ENCODE data around the gene NUMA1. TPM values are rescaled to one million over a fixed set of nuclear protein-coding genes. Genes with fewer than 3 reads are reported as not detected.
A peak's percentile ranks its signal among the peaks of the same experiment; 100 is the strongest.

NUMA1 gene
- total RNA-seq, 2 donors from 2014 or later = 130 to 132 TPM

DNA sequence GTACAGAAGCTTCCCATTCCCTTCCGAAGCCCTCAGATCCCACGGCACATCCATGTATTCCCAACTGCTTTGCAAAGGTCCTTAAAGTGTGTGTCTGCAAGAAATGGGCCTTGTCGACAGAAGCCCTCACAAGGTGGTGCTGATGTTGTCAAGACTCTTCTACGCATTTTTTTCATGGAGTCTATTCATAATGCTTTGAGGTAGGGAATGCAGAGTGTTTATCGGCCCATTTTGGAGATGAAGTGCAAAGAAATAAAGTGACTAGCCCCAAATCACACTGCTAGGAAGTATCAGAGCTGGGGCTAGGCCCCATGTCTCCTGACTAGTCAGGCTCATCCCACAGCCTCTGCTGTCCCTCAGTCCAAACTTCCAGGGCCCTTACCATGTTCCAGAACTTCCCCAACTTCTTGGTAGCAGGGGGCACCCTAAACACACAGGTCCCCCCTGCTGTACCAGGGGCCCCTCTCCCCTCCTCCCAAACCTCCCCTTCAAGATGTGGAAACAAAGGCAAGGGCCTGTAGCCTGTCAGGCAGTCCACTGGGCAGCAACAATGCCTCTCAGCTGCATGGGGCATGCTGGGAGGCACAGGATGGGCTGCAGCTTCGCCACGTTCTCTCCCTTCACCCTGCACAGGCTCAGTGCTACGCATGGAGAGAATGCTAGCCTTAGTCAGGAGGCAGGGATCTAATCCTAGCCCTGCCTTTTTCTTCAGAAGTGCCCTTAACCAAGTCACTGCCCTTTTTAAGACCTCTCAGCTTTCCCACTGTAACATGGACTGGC is 73.8 kb downstream of the NUMA1 start:
- Histone ChIP-seq H3K4me3 (ENCODE audit: low read length) (no peak overlapping the region), H3K9me3 (ENCODE audit: control insufficient read depth, low read length) (no peaks in the 10 kb centered on the region), H3K27me3 (ENCODE audit: control insufficient read depth, insufficient read depth, low read length, poor library complexity, severe bottlenecking) (no peaks in the 10 kb centered on the region), H3K27ac (ENCODE audit: low read depth, low read length) (no peak overlapping the region), H3K36me3 (ENCODE audit: control insufficient read depth, insufficient read depth, low read length) (peaks cover 73% of the 10 kb centered on the region), H3K9ac (ENCODE audit: extremely low read depth, low read length, poor library complexity, severe bottlenecking) (no peak overlapping the region), H3K4me1 (ENCODE audit: control insufficient read depth, insufficient read depth, low read length) (no peaks in the 10 kb centered on the region)
- no peak overlapping the region for H3K4me3 Mint-ChIP-seq
- H3K4me1 Mint-ChIP-seq = no peaks in the 10 kb centered on the region
- H3K36me3 Mint-ChIP-seq (ENCODE audit: low read depth) = peaks cover 80% of the 10 kb centered on the region
- H3K27ac Mint-ChIP-seq = no peak overlapping the region
- H3K9me3 Mint-ChIP-seq = no peaks in the 10 kb centered on the region
- no peaks in the 10 kb centered on the region for H3K27me3 Mint-ChIP-seq (ENCODE audit: insufficient read depth)
- DNase-seq = no peak
- WGBS, 2 experiments (ENCODE audit: insufficient coverage in 1 of 2, insufficient read length in 1 of 2) = 96 to 98% methylated on average over 8 of the region's 8 CpGs
- TF ChIP-seq CTCF (conservative IDR thresholded peaks at IDR 0.05) = no peak

GRCh38 chr11:72005347-72006260 is 74.7 kb downstream of the NUMA1 start:
- Mint-ChIP-seq H3K27ac (peak overlapping the region; percentile 39), H3K36me3 (ENCODE audit: low read depth) (peaks cover 74% of the 10 kb centered on the region), H3K4me3 (no peak overlapping the region), H3K9me3 (no peaks in the 10 kb centered on the region), H3K27me3 (ENCODE audit: insufficient read depth) (no peaks in the 10 kb centered on the region), H3K4me1 (no peaks in the 10 kb centered on the region)
- no peak overlapping the region for H3K27ac ChIP-seq (ENCODE audit: low read depth, low read length)
- no peaks in the 10 kb centered on the region for H3K9me3 ChIP-seq (ENCODE audit: control insufficient read depth, low read length)
- H3K4me1 ChIP-seq (ENCODE audit: control insufficient read depth, insufficient read depth, low read length) = no peaks in the 10 kb centered on the region
- H3K4me3 ChIP-seq (ENCODE audit: low read length) = no peak overlapping the region
- TF ChIP-seq CTCF (conservative IDR thresholded peaks at IDR 0.05) = no peak
- 92 to 98% methylated on average over 17 to 20 of the region's 20 CpGs for WGBS, 2 experiments (ENCODE audit: insufficient coverage in 1 of 2, insufficient read length in 1 of 2)
- DNase-seq = no peak
- peaks cover 73% of the 10 kb centered on the region for H3K36me3 ChIP-seq (ENCODE audit: control insufficient read depth, insufficient read depth, low read length)
- H3K27me3 ChIP-seq (ENCODE audit: control insufficient read depth, insufficient read depth, low read length, poor library complexity, severe bottlenecking) = no peaks in the 10 kb centered on the region
- no peak overlapping the region for H3K9ac ChIP-seq (ENCODE audit: extremely low read depth, low read length, poor library complexity, severe bottlenecking)

DNA sequence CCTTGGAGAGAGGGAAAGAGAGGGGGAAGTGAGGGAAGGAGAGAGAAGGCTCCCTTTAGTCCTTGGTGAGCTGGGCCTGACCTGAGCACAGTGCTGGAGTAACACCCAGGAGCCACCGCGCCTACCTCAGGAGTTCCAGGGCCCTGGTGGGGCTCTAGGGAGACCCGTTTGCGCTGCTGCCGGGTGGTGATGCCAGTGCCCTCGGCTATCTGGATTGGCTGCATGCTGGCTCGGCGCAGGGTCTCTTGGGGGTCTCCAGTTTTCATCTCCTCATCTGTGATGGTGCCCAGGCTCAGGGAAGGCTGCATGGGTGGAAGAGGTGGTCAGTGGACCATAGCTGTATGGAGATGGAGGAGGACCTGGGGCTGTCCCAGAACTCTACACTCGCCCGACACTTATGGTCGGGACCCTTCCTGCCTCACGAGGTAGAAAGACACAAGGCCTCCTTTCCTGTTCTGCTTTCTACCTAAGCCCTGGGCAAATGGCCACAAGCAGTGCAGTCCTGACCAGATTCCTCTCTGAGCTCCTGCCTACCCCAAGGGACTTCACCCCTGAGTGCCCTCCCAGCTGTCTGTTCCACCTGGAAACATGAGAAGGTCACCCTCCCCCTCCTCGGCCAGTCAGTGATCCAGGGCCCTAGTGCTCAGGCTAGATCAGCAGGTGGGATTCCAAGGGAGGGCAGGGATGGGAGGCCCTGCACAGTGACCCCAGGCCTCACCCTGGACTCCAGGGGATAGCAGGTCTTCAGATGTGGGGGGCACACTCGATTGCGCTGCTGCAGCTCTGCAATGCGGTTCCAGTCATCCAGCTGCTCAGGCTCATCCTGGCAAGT is 75.6 kb downstream of the NUMA1 start:
- H3K4me3 Mint-ChIP-seq = no peak overlapping the region
- no peak overlapping the region for H3K9ac ChIP-seq (ENCODE audit: extremely low read depth, low read length, poor library complexity, severe bottlenecking)
- no peaks in the 10 kb centered on the region for H3K27me3 Mint-ChIP-seq (ENCODE audit: insufficient read depth)
- no peak overlapping the region for H3K4me3 ChIP-seq (ENCODE audit: low read length)
- no peaks in the 10 kb centered on the region for H3K9me3 ChIP-seq (ENCODE audit: control insufficient read depth, low read length)
- H3K4me1 ChIP-seq (ENCODE audit: control insufficient read depth, insufficient read depth, low read length) = no peaks in the 10 kb centered on the region
- no peak overlapping the region for H3K27ac Mint-ChIP-seq
- H3K36me3 ChIP-seq (ENCODE audit: control insufficient read depth, insufficient read depth, low read length) = peaks cover 69% of the 10 kb centered on the region
- H3K9me3 Mint-ChIP-seq = no peaks in the 10 kb centered on the region
- no peak overlapping the region for H3K27ac ChIP-seq (ENCODE audit: low read depth, low read length)
- H3K36me3 Mint-ChIP-seq (ENCODE audit: low read depth) = peaks cover 70% of the 10 kb centered on the region
- no peaks in the 10 kb centered on the region for H3K4me1 Mint-ChIP-seq
- 97 to 98% methylated on average over 8 to 16 of the region's 16 CpGs for WGBS, 2 experiments (ENCODE audit: insufficient coverage in 1 of 2, insufficient read length in 1 of 2)
- H3K27me3 ChIP-seq (ENCODE audit: control insufficient read depth, insufficient read depth, low read length, poor library complexity, severe bottlenecking) = no peaks in the 10 kb centered on the region
- DNase-seq = no peak
- no peak for TF ChIP-seq CTCF (conservative IDR thresholded peaks at IDR 0.05)
